Esophagus (tissue), 2 donors: ENCODE results near the gene VAMP5. TPM values are rescaled to one million over a fixed set of nuclear protein-coding genes. Genes with fewer than 3 reads are reported as not detected.
A peak's percentile ranks its signal among the peaks of the same experiment; 100 is the strongest.
"Not testable (repeated sequence)": the region's sequence is repeated elsewhere in the genome, so short reads cannot be mapped to it uniquely, and the experiment has no call there.

ENCODE experiments used
- H3K27ac ChIP-seq, 2 donors: one replicate each; pipeline ENCODE4 v1.5.1; 2013; ENCODE audit warnings: low read depth in 2 of 2, mild to moderate bottlenecking in 2 of 2, inconsistent platforms in 1 of 2, low read length in 1 of 2, moderate library complexity in 1 of 2
- H3K27me3 ChIP-seq, 2 donors: one replicate each; pipeline ENCODE4 v1.6.1; 2013; ENCODE audit warnings: low read length in 2 of 2, control low read depth in 1 of 2, mild to moderate bottlenecking in 1 of 2; ENCODE audit not compliant: insufficient read depth in 2 of 2, control insufficient read depth in 1 of 2
- H3K36me3 ChIP-seq, 2 donors: one replicate each; pipeline ENCODE4 v1.6.1; 2013; ENCODE audit warnings: low read length in 1 of 2; ENCODE audit not compliant: control insufficient read depth in 2 of 2, insufficient read depth in 2 of 2
- H3K4me1 ChIP-seq, 2 donors: one replicate each; pipeline ENCODE4 v1.6.1; 2013; ENCODE audit warnings: low read length in 1 of 2; ENCODE audit not compliant: control insufficient read depth in 2 of 2, insufficient read depth in 2 of 2
- H3K4me3 ChIP-seq, 2 donors: one replicate each; pipeline ENCODE4 v1.5.1; 2013; ENCODE audit warnings: low read length in 2 of 2, mild to moderate bottlenecking in 2 of 2, low read depth in 1 of 2, moderate library complexity in 1 of 2
- H3K9me3 ChIP-seq, 2 donors: one replicate each; pipeline ENCODE4 v1.6.1; 2013; ENCODE audit warnings: mild to moderate bottlenecking in 2 of 2, low read depth in 1 of 2, low read length in 1 of 2, moderate library complexity in 1 of 2; ENCODE audit not compliant: control insufficient read depth in 2 of 2, insufficient read depth in 1 of 2
- WGBS, 2 donors: extraction: QIAGEN DNeasy Blood & Tissue Kit; methylation state at CpG; one replicate each; pipeline ENCODE4 v1.1.7; 2013; 5-methylcytosine and 5-hydroxymethylcytosine counted together
- polyA plus RNA-seq, 2 donors: library from polyadenylated mRNA; stranded (reverse); fragments of 200-250 nt; gene quantifications; one replicate each; pipeline ENCODE4 v1.2.3, GENCODE V29; 2013
- donor health status: healthy with polysubstance abuse.
- donor health status: Bipolar disorder and iron deficiency.

The VAMP5 gene
- polyA plus RNA-seq, 2 donors, result 19.5 to 39.6 TPM

DNA sequence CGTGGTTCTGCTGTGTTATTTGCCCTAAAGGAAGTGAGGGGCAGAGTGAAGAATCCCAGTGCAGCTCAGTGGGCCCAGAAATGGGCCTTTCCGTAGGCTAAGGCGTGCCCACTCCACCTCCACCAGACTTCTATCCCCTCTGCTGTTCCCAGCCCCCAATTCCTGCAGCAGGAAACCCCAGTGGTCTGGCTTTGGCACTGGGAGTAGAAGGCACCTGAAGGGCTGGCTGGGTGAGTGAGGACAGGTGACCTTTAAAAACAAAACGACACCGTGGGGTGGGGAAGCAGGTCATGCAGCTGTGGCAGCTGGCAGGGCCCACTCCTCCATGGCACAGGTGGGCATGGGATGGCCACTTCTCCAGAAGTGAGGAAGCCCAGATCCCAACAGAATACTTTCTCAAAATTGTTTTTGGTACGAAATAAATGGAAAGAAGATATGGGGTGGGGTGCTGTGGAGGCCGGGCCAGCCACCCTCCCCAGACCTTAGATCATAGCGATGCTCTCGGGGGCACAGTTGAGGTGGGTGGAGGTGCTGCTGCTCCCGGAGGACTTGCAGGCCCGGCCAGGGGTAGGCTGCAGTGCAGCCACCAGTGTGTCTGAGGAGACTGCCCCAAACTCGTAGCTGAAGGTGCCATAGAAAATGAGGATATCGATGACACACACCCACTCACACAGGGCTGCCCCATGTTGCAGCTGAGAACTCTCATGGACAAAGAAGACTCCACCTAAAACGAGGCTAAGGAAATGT lies 14.5 kb downstream of the VAMP5 start:
- peaks cover 14 to 28% of the 10 kb centered on the region in 2 donors for H3K4me1 ChIP-seq
- WGBS, 2 donors, result 77 to 78% methylated on average over 14 of the region's 14 CpGs

GRCh38 chr2:85599468-85600234 lies 15.4 kb downstream of the VAMP5 start:
- Histone ChIP-seq H3K9me3 (no peaks in the 10 kb centered on the region), H3K4me3 (no peak overlapping the region), H3K4me1 (peaks cover 14 to 30% of the 10 kb centered on the region in 2 donors), H3K36me3 (peaks cover 6 to 25% of the 10 kb centered on the region in 2 donors), H3K27me3 (no peaks in the 10 kb centered on the region), H3K27ac (no peak overlapping the region)
- WGBS, 2 donors, result 67 to 68% methylated on average over 17 of the region's 17 CpGs

More for the DNA sequence above, 14.5 kb downstream of the VAMP5 start:
- Histone ChIP-seq H3K27ac (no peak overlapping the region), H3K4me3 (no peak overlapping the region), H3K9me3 (no peaks in the 10 kb centered on the region), H3K36me3 (peaks cover 6 to 25% of the 10 kb centered on the region in 2 donors), H3K27me3 (no peaks in the 10 kb centered on the region)

DNA sequence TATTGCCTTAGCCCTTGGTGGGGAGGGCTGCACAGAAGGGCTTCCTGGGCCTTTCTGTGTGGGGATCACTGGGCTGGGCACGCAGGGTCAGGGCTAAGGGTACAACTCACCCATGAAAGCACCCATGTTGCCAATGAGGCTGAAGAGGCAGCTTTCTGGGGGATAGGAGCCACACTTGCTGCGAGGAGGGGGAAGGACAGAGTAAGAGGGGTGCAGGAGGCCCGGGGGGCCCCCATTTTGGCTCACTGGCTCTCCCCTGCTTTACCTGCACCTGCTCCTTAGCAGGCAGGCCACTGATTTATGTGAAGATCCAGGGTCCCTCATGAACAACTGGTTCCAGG lies 16.0 kb downstream of the VAMP5 start:
- H3K4me3 ChIP-seq, result no peak overlapping the region
- H3K27me3 ChIP-seq, result no peaks in the 10 kb centered on the region
- WGBS, 2 donors, result 83 to 92% methylated on average over 3 of the region's 3 CpGs
- peaks cover 15 to 31% of the 10 kb centered on the region in 2 donors for H3K4me1 ChIP-seq
- H3K36me3 ChIP-seq, result peaks cover 6 to 25% of the 10 kb centered on the region in 2 donors
- no peak overlapping the region for H3K27ac ChIP-seq
- no peaks in the 10 kb centered on the region for H3K9me3 ChIP-seq

GRCh38 chr2:85600951-85601770 lies 16.9 kb downstream of the VAMP5 start:
- H3K4me1 ChIP-seq, result peaks cover 15 to 31% of the 10 kb centered on the region in 2 donors
- peak overlapping the region in 1 of 2 donors; percentile 85 for H3K4me3 ChIP-seq
- H3K27me3 ChIP-seq, result no peaks in the 10 kb centered on the region
- H3K27ac ChIP-seq, result peak overlapping the region; percentile 79 to 83
- H3K36me3 ChIP-seq, result peaks cover 8 to 25% of the 10 kb centered on the region in 2 donors
- H3K9me3 ChIP-seq, result no peaks in the 10 kb centered on the region
- whole genome bisulfite sequencing, 2 donors, result 70 to 76% methylated on average over 6 of the region's 6 CpGs

- WGBS, 2 donors, result 6 to 7% methylated on average over 34 to 36 of the region's 36 CpGs
- H3K36me3 ChIP-seq, result peaks cover 8 to 20% of the 10 kb centered on the region in 2 donors
- H3K27ac ChIP-seq, result peak overlapping the region; percentile 79 to 83
- peaks cover 11 to 26% of the 10 kb centered on the region in 2 donors for H3K4me1 ChIP-seq
- H3K9me3 ChIP-seq, result no peaks in the 10 kb centered on the region
- H3K4me3 ChIP-seq, result peak overlapping the region; percentile 63 to 85
- no peaks in the 10 kb centered on the region for H3K27me3 ChIP-seq
Observed at GRCh38 chr2:85601771-85602475, 17.7 kb downstream of the VAMP5 start.

GRCh38 chr2:85602476-85603234 lies 18.4 kb downstream of the VAMP5 start, which contains the start of gene TMEM150A:
TSS of gene TMEM150A (minus strand) at chr2:85602698. CDS start at chr2:85601948, 750 bp downstream.
- no peaks in the 10 kb centered on the region for H3K9me3 ChIP-seq
- 0 to 1% methylated on average over 53 to 73 of the region's 73 CpGs for WGBS, 2 donors
- peaks cover 14 to 26% of the 10 kb centered on the region in 2 donors for H3K4me1 ChIP-seq
- H3K4me3 ChIP-seq, result peak within 1 kb of the TSS; percentile 63 to 85
- no peaks in the 10 kb centered on the region for H3K27me3 ChIP-seq
- peak within 1 kb of the TSS; percentile 79 to 83 for H3K27ac ChIP-seq
- H3K36me3 ChIP-seq, result peaks cover 6 to 19% of the 10 kb centered on the region in 2 donors

DNA sequence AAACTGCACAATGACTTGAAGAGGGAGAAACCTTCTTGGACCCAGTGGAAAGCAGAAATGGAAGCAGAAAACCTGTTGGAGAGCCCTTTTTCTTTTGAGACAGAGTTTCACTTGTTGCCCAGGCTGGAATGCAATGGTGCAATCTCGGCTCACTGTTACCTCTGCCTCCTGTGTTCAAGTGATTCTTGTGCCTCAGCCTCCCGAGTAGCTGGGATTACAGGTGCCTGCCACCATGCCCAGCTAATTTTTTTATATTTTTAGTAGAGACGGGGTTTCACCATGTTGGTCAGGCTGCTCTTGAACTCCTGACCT lies 19.9 kb downstream of the VAMP5 start:
- 62 to 72% methylated on average over 3 of the region's 3 CpGs for WGBS, 2 donors
- Histone ChIP-seq H3K4me1 (peaks cover 14 to 26% of the 10 kb centered on the region in 2 donors), H3K36me3 (peaks cover 10 to 18% of the 10 kb centered on the region in 2 donors), H3K27ac (peak overlapping the region in 1 of 2 donors; percentile 61)
- not testable (repeated sequence) for H3K27me3 ChIP-seq, H3K9me3 ChIP-seq, H3K4me3 ChIP-seq

GRCh38 chr2:85604568-85605339 lies 20.5 kb downstream of the VAMP5 start:
- no peaks in the 10 kb centered on the region for H3K9me3 ChIP-seq
- peak overlapping the region; percentile 19 to 61 for H3K27ac ChIP-seq
- H3K4me1 ChIP-seq, result peaks cover 14 to 24% of the 10 kb centered on the region in 2 donors
- no peaks in the 10 kb centered on the region for H3K27me3 ChIP-seq
- 36 to 48% methylated on average over 6 of the region's 6 CpGs for WGBS, 2 donors
- peaks cover 11 to 17% of the 10 kb centered on the region in 2 donors for H3K36me3 ChIP-seq
- H3K4me3 ChIP-seq, result no peak overlapping the region
